Colonic mucosa (tissue), 4 donors: ENCODE measurements around the gene ZNF335. TPM values are rescaled to one million over a fixed set of nuclear protein-coding genes. Genes with fewer than 3 reads are reported as not detected.
"Not testable (repeated sequence)": the region's sequence is repeated elsewhere in the genome, so short reads cannot be mapped to it uniquely, and the experiment has no call there.

Source experiments
- DNase-seq: peaks from one replicate; pipeline ENCODE4 v3.0.0-alpha.2; 2020
- H3K27ac ChIP-seq: fragments of 200-600 bp; one replicate; pipeline ENCODE4 v1.8.0; 2021
- H3K27me3 ChIP-seq: fragments of 200-600 bp; one replicate; pipeline ENCODE4 v1.8.0; 2021
- H3K36me3 ChIP-seq: fragments of 200-600 bp; one replicate; pipeline ENCODE4 v1.8.0; 2021
- H3K4me1 ChIP-seq: fragments of 200-600 bp; one replicate; pipeline ENCODE4 v1.8.0; 2021; ENCODE audit warnings: mild to moderate bottlenecking
- H3K4me3 ChIP-seq: fragments of 200-600 bp; one replicate; pipeline ENCODE4 v1.8.0; 2021
- H3K9ac ChIP-seq, 2 donors: one replicate each; pipeline ENCODE4 v1.7.0; 2013; ENCODE audit warnings: control low read depth in 2 of 2, low read depth in 2 of 2, low read length in 2 of 2
- H3K9me3 ChIP-seq: fragments of 200-600 bp; one replicate; pipeline ENCODE4 v1.8.0; 2021
- intact Hi-C: fragments of 100-400 bp; cut with DNase I; formaldehyde crosslinking; loops from one replicate; pipeline ENCODE4 v1.14.1; 2022
- total RNA-seq, 2 donors: library from RNA; stranded (reverse); fragmentation: NEBNext Ultra II Directional in 1 of 2; extraction: Animal tissue kit (Norgen Biotek cat#: 25700) in 1 of 2; gene quantifications; one replicate each; pipeline ENCODE4 v1.2.1, GENCODE V29; 2021
- TF ChIP-seq, protein P1 (sequence below): fragments of 200-600 bp; IDR thresholded peaks from one replicate; pipeline ENCODE4 v1.8.0; 2022; ENCODE audit warnings: antibody characterized with exemption, mild to moderate bottlenecking
- donor health status: healthy.
- donor health status: DM: no; HTN: no; CAD: no.
- donor health status: DM: no; HTN: no; CAD: no.

ZNF335 gene
- total RNA-seq, 2 donors from 2014 or later, result 11.3 to 22.1 TPM

DNA sequence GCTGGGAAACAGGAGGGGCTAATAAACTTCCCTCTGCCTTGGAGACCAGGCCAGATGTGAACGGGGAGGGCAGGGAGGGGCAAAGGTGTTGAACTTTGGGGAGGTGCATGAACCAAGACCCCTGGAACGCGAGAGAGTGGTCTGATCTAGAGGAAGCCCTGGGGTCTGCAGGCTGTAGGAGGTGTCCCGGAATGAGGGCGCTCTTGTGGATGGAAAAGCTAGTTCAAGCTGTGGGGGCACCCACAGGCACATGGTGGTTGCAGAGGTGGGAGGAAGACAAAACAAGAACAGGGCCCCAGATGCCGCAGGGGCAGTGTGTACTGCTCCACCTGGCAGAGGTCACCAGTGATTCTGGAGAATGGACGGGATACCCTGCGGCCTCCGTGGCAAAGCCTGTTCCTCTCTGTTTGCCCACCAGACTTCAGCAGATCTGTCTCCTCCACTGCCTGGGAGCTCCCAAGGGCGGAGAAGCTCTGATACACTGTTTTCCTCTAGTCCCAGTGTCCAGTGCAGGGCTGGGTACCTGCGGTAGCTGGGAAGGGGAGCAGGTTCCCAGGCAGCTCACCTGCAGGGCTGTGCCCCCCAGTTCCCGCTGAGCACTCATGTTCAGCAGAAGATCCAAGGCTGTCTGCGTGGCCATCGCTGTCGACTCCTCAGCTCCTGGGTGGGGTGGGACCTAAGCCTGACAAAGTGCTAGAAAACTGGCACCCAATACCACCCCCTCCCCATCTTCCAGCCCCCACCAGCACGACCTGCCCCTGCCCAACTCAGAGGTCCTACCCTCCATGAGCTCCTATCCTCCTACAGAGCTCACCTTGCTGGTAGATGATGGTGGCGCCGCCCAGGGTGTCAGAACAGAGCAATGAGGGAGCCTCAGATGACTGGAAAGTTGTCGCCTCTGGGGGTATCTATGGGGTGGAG, 14.7 kb downstream of the ZNF335 start:
- no peak for DNase-seq
- no peaks in the 10 kb centered on the region for H3K9me3 ChIP-seq
- no peaks in the 10 kb centered on the region for H3K4me1 ChIP-seq
- peaks cover 21% of the 10 kb centered on the region for H3K36me3 ChIP-seq
- H3K27me3 ChIP-seq, result no peaks in the 10 kb centered on the region
- H3K9ac ChIP-seq, result no peak overlapping the region
- TF ChIP-seq, protein P1, sequence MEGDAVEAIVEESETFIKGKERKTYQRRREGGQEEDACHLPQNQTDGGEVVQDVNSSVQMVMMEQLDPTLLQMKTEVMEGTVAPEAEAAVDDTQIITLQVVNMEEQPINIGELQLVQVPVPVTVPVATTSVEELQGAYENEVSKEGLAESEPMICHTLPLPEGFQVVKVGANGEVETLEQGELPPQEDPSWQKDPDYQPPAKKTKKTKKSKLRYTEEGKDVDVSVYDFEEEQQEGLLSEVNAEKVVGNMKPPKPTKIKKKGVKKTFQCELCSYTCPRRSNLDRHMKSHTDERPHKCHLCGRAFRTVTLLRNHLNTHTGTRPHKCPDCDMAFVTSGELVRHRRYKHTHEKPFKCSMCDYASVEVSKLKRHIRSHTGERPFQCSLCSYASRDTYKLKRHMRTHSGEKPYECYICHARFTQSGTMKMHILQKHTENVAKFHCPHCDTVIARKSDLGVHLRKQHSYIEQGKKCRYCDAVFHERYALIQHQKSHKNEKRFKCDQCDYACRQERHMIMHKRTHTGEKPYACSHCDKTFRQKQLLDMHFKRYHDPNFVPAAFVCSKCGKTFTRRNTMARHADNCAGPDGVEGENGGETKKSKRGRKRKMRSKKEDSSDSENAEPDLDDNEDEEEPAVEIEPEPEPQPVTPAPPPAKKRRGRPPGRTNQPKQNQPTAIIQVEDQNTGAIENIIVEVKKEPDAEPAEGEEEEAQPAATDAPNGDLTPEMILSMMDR, result no peak
- H3K4me3 ChIP-seq, result no peak overlapping the region
- intact Hi-C loops, result no loop called here
- no peak overlapping the region for H3K27ac ChIP-seq

DNA sequence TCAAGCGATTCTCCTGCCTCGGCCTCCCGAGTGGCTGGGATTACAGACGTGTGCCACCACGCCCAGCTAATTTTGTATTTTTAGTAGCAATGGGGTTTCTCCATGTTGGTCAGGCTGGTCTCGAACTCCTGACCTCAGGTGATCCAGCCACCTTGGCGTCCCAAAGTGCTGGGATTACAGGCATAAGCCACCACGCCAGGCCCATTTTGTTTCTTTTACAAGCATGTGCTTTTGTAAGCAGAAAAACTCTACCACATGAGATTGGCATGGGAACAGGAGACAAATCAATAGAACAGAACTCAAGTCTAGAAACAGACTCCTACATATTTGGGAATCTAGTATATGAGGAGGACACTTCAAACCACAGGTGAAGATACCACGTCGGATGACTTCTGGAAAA, 15.7 kb downstream of the ZNF335 start:
- H3K9ac ChIP-seq, H3K27me3 ChIP-seq, H3K4me3 ChIP-seq, intact Hi-C loops, H3K27ac ChIP-seq, H3K4me1 ChIP-seq, H3K9me3 ChIP-seq, DNase-seq: not testable (repeated sequence)
- H3K36me3 ChIP-seq, result peaks cover 30% of the 10 kb centered on the region

- Histone ChIP-seq H3K4me1 (no peaks in the 10 kb centered on the region), H3K27ac (no peak overlapping the region), H3K4me3 (no peak overlapping the region), H3K36me3 (peaks cover 14% of the 10 kb centered on the region), H3K27me3 (no peaks in the 10 kb centered on the region), H3K9me3 (no peaks in the 10 kb centered on the region), H3K9ac (no peak overlapping the region)
- intact Hi-C loops, result no loop called here
- no peak for DNase-seq
- TF ChIP-seq, protein P1, result no peak
These were observed 18.3 kb downstream of the ZNF335 start for GRCh38 chr20:45953672-45954071.

GRCh38 chr20:45952861-45953260, 19.1 kb downstream of the ZNF335 start:
- no peaks in the 10 kb centered on the region for H3K9me3 ChIP-seq
- H3K36me3 ChIP-seq, result peaks cover 14% of the 10 kb centered on the region
- TF ChIP-seq, protein P1, result no peak
- H3K4me1 ChIP-seq, result no peaks in the 10 kb centered on the region
- no peak overlapping the region for H3K27ac ChIP-seq
- intact Hi-C loops, result no loop called here
- DNase-seq, result no peak
- H3K4me3 ChIP-seq, result no peak overlapping the region
- no peaks in the 10 kb centered on the region for H3K27me3 ChIP-seq
- H3K9ac ChIP-seq, result no peak overlapping the region

DNA sequence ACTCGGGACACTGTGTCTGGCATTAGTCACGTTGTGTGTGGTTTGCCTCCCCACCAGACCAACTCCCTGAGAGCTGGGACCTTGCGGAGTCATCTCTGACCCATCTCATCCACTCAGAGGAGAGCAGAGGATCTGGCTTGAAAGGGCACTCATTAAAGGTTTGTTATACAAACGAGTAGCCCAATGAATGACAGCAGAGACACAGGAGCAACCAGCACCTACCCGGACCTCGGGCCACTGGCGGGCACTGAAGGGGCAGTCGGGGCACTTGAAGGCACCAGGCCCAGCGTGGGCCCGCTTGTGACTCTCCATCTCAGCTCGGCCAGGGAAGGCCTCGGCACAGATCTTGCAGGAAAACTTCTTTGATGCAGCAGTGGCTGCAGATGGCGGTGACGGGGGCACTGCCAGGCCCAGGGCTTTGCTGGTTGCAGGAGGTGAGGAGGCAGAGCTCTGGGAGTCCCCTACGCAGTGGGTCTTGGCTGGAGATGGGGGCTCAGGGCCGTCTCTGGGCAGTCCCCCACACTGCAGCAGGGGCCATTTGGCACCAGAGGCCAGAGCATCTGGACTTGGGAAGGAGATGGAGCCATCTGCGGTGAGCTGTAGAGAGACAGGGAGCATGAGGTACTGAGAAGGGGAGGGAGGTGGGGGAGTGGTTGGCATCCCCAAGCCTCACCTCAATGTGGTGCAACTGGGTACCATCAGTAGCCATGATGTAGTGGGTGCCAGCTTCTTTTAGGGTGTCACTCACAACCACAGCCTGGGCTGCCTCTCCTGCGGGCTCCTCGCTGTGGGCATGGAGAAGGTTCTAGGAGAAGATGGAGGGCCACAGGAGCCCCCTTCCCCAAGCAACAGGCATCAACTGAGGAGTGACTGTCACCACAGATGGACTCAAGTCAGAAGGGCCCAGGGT, 19.8 kb downstream of the ZNF335 start:
- Histone ChIP-seq H3K4me1 (no peaks in the 10 kb centered on the region), H3K9ac (no peak overlapping the region), H3K27me3 (no peaks in the 10 kb centered on the region), H3K27ac (no peak overlapping the region), H3K36me3 (peaks cover 16% of the 10 kb centered on the region), H3K9me3 (no peaks in the 10 kb centered on the region), H3K4me3 (no peak overlapping the region)
- no peak for DNase-seq
- intact Hi-C loops, result no loop called here
- TF ChIP-seq, protein P1, result no peak
